SK-N-MC (cell line): ENCODE data around the gene RCN1.

ENCODE experiments used
- EZH2 ChIP-seq: fragments of 200-600 bp; sonication (generic); IDR thresholded peaks from one replicate; pipeline ENCODE4 v1.6.1; 2017; ENCODE audit warnings: antibody characterized with exemption
- FOXP2 ChIP-seq: optimal IDR thresholded peaks from 2 replicates; pipeline ENCODE3; 2011; ENCODE audit warnings: mild to moderate bottlenecking, moderate library complexity; ENCODE audit not compliant: insufficient read depth; ENCODE audit errors: extremely low read length, control extremely low read depth
- POLR2AphosphoS5 ChIP-seq: IDR thresholded peaks from 2 replicates; pipeline ENCODE4 v1.6.1; 2012; ENCODE audit warnings: mild to moderate bottlenecking, low read depth, low read length, borderline replicate concordance

DNA sequence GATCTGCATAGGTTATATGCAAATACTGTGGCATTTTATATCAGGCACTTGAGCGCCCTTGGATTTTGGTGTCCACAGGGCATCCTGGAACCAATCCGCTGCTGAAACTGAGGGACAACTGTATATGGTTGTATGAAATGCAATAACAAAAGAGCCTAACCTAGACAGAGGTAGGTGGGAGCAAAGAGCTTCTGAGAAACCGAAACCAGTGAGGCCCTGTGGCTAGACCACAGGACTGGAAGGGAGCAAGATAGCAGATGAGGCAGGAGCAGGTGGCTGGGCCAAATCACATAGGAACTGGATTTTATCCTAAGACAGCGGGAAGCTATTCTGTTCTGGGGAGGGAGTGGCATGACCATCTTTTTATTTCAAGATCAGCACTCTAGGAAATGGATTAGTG lies 30.1 kb downstream of the RCN1 start:
- TF ChIP-seq POLR2AphosphoS5 (no peak), EZH2 (no peak), FOXP2 (no peak)
